ENCODE results near the gene ASB2.

DNA sequence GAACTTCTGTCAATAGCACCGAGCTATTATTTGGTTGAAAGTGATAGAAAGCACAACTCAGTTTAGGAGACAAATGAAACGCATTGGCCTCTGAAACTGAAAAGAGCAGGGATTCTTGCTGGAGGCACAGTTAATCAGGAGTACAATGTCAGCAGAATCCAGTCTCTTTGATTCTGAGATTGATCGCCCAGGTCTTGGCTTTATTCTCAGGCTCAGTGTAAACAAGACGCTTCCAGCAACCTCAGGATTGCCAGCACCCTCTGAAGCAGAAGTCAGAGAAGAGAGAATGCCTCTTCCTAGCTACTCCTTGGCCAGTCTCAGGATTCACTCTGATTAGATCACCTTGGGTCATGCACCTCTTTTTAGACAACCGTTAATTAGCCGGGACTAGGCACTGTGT lies 38.0 kb upstream of the ASB2 start:
- TF ChIP-seq, protein P1, sequence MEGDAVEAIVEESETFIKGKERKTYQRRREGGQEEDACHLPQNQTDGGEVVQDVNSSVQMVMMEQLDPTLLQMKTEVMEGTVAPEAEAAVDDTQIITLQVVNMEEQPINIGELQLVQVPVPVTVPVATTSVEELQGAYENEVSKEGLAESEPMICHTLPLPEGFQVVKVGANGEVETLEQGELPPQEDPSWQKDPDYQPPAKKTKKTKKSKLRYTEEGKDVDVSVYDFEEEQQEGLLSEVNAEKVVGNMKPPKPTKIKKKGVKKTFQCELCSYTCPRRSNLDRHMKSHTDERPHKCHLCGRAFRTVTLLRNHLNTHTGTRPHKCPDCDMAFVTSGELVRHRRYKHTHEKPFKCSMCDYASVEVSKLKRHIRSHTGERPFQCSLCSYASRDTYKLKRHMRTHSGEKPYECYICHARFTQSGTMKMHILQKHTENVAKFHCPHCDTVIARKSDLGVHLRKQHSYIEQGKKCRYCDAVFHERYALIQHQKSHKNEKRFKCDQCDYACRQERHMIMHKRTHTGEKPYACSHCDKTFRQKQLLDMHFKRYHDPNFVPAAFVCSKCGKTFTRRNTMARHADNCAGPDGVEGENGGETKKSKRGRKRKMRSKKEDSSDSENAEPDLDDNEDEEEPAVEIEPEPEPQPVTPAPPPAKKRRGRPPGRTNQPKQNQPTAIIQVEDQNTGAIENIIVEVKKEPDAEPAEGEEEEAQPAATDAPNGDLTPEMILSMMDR (conservative IDR thresholded peaks at IDR 0.05), result no peak
- TF ChIP-seq EZH2 (IDR thresholded peaks at IDR 0.05; ENCODE audit: low read depth), result no peak

Measured in PC-9 (cell line).